Prostate gland (tissue), 2 donors: ENCODE measurements around the gene WDR49.

Experiments used
- POLR2A ChIP-seq: fragments of 450-650 bp; IDR thresholded peaks from one replicate; pipeline ENCODE4 v1.6.1; 2016; ENCODE audit warnings: antibody characterized with exemption, mild to moderate bottlenecking
- POLR2AphosphoS5 ChIP-seq: sonication (generic); formaldehyde crosslinking; IDR thresholded peaks from one replicate; pipeline ENCODE4 v1.6.1; 2017; ENCODE audit warnings: antibody characterized with exemption
- TF ChIP-seq, protein P1 (sequence below), 4 experiments: fragments of 200-600 bp in 2 of 4; fragments of 450-650 bp in 2 of 4; sonication (generic) in 2 of 4; IDR thresholded peaks; 1 replicate in 3 of 4; 2 replicates in 1 of 4; pipeline ENCODE4 v1.5.1; 2016 to 2019; ENCODE audit warnings: antibody characterized with exemption in 4 of 4, mild to moderate bottlenecking in 2 of 4, moderate library complexity in 2 of 4

DNA sequence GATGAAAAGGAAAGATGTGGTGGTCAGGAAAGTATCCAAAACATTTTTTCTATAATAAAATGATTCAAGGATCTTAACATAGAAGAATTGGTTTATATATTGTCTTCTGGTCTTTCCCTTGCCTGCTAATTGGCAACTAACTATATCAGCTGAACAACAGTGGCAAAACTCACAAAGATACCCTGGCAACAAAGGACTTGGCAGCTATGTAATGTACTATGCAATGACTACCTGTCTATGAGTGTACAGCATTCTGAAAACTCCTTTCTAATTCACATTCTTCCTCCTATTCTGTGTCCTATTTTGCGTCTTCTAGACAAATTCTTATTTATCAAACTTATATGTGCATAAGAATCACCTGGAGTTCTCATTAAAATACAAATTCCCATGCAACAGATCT lies 164.2 kb downstream of the WDR49 start:
- TF ChIP-seq, protein P1, sequence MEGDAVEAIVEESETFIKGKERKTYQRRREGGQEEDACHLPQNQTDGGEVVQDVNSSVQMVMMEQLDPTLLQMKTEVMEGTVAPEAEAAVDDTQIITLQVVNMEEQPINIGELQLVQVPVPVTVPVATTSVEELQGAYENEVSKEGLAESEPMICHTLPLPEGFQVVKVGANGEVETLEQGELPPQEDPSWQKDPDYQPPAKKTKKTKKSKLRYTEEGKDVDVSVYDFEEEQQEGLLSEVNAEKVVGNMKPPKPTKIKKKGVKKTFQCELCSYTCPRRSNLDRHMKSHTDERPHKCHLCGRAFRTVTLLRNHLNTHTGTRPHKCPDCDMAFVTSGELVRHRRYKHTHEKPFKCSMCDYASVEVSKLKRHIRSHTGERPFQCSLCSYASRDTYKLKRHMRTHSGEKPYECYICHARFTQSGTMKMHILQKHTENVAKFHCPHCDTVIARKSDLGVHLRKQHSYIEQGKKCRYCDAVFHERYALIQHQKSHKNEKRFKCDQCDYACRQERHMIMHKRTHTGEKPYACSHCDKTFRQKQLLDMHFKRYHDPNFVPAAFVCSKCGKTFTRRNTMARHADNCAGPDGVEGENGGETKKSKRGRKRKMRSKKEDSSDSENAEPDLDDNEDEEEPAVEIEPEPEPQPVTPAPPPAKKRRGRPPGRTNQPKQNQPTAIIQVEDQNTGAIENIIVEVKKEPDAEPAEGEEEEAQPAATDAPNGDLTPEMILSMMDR (IDR thresholded peaks at IDR 0.05) = no peak
- TF ChIP-seq POLR2A (no peak), POLR2AphosphoS5 (no peak)
